ENCODE results near the gene VAV2. TPM values are rescaled to one million over a fixed set of nuclear protein-coding genes. Genes with fewer than 3 reads are reported as not detected.

Gene VAV2
- total RNA-seq, 1 experiment from 2014 or later, result 24.7 TPM

DNA sequence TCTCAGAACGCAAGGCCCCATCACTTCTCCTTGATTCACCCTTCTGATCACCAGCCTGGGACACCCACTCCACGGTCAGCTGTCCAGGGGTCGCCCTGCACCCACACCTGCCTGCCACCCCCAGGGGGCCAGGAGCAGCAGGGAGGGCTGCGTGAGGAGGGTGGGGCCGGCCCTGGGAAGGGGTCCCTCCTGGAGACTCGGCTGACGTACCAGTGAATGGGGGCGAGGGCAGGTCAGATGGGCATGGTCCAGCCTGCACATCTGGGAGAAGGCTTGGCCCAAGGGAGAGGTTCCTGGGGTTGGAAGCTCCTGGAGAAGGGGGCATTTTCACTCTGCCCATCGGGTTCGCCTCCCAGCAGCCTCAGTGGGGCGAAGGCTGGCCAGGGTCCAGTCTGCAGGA, 232.2 kb downstream of the VAV2 start:
- Histone ChIP-seq H3K36me3 (ENCODE audit: control insufficient read depth, insufficient read depth, low read length) (no peaks in the 10 kb centered on the region), H3K4me1 (ENCODE audit: control insufficient read depth, insufficient read depth, low read length) (no peaks in the 10 kb centered on the region), H3K4me3 (ENCODE audit: low read depth in 2 of 2, low read length in 2 of 2) (no peak overlapping the region), H3K9me3 (ENCODE audit: control insufficient read depth, insufficient read depth, low read depth, low read length) (no peaks in the 10 kb centered on the region), H3K27ac (ENCODE audit: low read length) (no peak overlapping the region), H3K27me3 (ENCODE audit: control insufficient read depth, insufficient read depth, low read length) (no peaks in the 10 kb centered on the region)
- BruUV-seq (replicated peaks), result no TSS peak
- intact Hi-C loops (cut with micrococcal nuclease; ENCODE audit: unreplicated experiment), result no loop called here
- ChIA-PET POLR2A (no interaction called here), CTCF (interaction anchor here (0.6 kb wide), 1 partner anchor 22 kb away, joined by 3 read pairs; no protein-coding TSS in a partner anchor)
- in situ Hi-C loops (cut with HindIII; ENCODE audit: low pct_unique_long_range_greater_than_20kb, low sequenced_read_pairs), result no loop called here
- 0 out of 2 replicates have a peak, but pooled peaks have one; percentile 32 for ATAC-seq
- no peak for TF ChIP-seq POLR2AphosphoS5 (IDR thresholded peaks at IDR 0.05; ENCODE audit: low read depth, low read length)
- TF ChIP-seq SIN3A (IDR thresholded peaks at IDR 0.05; ENCODE audit: borderline replicate concordance, insufficient read depth, low read depth, low read length), result no peak
- no peak for TF ChIP-seq TCF7L2 (IDR thresholded peaks at IDR 0.05; ENCODE audit: low read depth, low read length)
- TF ChIP-seq, protein P1, sequence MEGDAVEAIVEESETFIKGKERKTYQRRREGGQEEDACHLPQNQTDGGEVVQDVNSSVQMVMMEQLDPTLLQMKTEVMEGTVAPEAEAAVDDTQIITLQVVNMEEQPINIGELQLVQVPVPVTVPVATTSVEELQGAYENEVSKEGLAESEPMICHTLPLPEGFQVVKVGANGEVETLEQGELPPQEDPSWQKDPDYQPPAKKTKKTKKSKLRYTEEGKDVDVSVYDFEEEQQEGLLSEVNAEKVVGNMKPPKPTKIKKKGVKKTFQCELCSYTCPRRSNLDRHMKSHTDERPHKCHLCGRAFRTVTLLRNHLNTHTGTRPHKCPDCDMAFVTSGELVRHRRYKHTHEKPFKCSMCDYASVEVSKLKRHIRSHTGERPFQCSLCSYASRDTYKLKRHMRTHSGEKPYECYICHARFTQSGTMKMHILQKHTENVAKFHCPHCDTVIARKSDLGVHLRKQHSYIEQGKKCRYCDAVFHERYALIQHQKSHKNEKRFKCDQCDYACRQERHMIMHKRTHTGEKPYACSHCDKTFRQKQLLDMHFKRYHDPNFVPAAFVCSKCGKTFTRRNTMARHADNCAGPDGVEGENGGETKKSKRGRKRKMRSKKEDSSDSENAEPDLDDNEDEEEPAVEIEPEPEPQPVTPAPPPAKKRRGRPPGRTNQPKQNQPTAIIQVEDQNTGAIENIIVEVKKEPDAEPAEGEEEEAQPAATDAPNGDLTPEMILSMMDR (IDR thresholded peaks at IDR 0.05), result no peak
- TF ChIP-seq, protein P2, sequence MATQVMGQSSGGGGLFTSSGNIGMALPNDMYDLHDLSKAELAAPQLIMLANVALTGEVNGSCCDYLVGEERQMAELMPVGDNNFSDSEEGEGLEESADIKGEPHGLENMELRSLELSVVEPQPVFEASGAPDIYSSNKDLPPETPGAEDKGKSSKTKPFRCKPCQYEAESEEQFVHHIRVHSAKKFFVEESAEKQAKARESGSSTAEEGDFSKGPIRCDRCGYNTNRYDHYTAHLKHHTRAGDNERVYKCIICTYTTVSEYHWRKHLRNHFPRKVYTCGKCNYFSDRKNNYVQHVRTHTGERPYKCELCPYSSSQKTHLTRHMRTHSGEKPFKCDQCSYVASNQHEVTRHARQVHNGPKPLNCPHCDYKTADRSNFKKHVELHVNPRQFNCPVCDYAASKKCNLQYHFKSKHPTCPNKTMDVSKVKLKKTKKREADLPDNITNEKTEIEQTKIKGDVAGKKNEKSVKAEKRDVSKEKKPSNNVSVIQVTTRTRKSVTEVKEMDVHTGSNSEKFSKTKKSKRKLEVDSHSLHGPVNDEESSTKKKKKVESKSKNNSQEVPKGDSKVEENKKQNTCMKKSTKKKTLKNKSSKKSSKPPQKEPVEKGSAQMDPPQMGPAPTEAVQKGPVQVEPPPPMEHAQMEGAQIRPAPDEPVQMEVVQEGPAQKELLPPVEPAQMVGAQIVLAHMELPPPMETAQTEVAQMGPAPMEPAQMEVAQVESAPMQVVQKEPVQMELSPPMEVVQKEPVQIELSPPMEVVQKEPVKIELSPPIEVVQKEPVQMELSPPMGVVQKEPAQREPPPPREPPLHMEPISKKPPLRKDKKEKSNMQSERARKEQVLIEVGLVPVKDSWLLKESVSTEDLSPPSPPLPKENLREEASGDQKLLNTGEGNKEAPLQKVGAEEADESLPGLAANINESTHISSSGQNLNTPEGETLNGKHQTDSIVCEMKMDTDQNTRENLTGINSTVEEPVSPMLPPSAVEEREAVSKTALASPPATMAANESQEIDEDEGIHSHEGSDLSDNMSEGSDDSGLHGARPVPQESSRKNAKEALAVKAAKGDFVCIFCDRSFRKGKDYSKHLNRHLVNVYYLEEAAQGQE (IDR thresholded peaks at IDR 0.05; ENCODE audit: insufficient read depth in 1 of 2, low read depth in 2 of 2, low read length in 1 of 2), result no peak
- DNase-seq (ENCODE audit: low read depth, low spot score), result no peak

DNA sequence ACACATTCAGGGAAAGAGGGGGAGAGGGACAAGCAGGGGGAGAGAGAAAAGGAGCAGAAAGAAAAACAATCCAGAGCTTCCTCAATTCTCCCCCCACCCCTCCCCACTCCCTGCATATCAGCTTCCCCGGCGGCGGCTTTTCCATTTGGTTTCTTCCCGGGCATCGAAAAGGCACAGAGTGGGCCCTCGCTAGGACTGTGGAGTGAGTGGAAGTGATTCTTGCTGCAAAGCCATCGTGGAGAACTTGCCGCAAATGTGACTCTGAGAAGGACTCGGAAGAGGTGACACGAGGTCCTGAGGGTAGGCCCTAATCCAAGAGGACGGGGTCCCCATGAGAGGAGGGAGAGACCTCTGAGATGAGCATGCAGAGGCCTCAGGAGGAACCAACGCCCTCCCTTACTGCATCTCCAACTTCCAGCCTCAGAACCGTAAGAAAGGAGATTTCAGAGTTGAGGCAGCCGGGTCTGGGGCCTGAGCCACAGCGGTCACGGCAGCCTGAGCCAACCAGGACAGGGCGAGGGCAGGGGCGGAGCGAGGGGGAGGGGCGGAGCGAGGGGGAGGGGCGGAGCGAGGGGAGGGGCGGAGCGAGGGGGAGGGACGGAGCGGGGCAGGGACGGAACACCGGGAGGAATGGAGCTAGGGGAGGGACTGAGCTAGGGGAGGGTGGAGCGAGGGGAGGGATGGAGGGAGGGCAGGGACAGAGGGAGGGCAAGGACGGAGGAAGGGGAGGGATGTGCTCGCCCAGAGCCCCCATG, 232.8 kb downstream of the VAV2 start:
- Histone ChIP-seq H3K27ac (ENCODE audit: low read length) (no peak overlapping the region), H3K36me3 (ENCODE audit: control insufficient read depth, insufficient read depth, low read length) (no peaks in the 10 kb centered on the region), H3K4me1 (ENCODE audit: control insufficient read depth, insufficient read depth, low read length) (no peaks in the 10 kb centered on the region), H3K4me3 (ENCODE audit: low read depth in 2 of 2, low read length in 2 of 2) (no peak overlapping the region), H3K9me3 (ENCODE audit: control insufficient read depth, insufficient read depth, low read depth, low read length) (no peaks in the 10 kb centered on the region), H3K27me3 (ENCODE audit: control insufficient read depth, insufficient read depth, low read length) (no peaks in the 10 kb centered on the region)
- no TSS peak for BruUV-seq (replicated peaks)
- in situ Hi-C loops (cut with HindIII; ENCODE audit: low pct_unique_long_range_greater_than_20kb, low sequenced_read_pairs) (no loop called here), intact Hi-C loops (cut with micrococcal nuclease; ENCODE audit: unreplicated experiment) (no loop called here)
- CTCF ChIA-PET, result interaction anchor here (0.6 kb wide), 1 partner anchor 23 kb away, joined by 3 read pairs; no protein-coding TSS in a partner anchor
- no peak for TF ChIP-seq TCF7L2 (IDR thresholded peaks at IDR 0.05; ENCODE audit: low read depth, low read length)
- no peak for TF ChIP-seq POLR2AphosphoS5 (IDR thresholded peaks at IDR 0.05; ENCODE audit: low read depth, low read length)
- TF ChIP-seq, protein P1 (IDR thresholded peaks at IDR 0.05), result no peak
- TF ChIP-seq, protein P2 (IDR thresholded peaks at IDR 0.05; ENCODE audit: insufficient read depth in 1 of 2, low read depth in 2 of 2, low read length in 1 of 2), result no peak
- TF ChIP-seq SIN3A (IDR thresholded peaks at IDR 0.05; ENCODE audit: borderline replicate concordance, insufficient read depth, low read depth, low read length), result no peak
- no peak for DNase-seq (ENCODE audit: low read depth, low spot score)
- ATAC-seq, result 0 out of 2 replicates have a peak, but pooled peaks have one; percentile 42
- POLR2A ChIA-PET, result no interaction called here
